KOPT-K1 (cell line): Measurements from ENCODE around the gene HOXB8.

ENCODE experiments used
- H3K27ac ChIP-seq: fragments of 200-600 bp; sonication (generic); 2 replicates; pipeline ENCODE4 v1.5.1; 2016; ENCODE audit warnings: antibody characterized with exemption, mild to moderate bottlenecking, low read depth, low read length; ENCODE audit not compliant: poor library complexity, severe bottlenecking
- H3K36me3 ChIP-seq: fragments of 200-600 bp; sonication (generic); 2 replicates; pipeline ENCODE4 v1.5.1; 2017; ENCODE audit warnings: antibody characterized with exemption, mild to moderate bottlenecking, low read length, moderate library complexity; ENCODE audit not compliant: insufficient read depth
- H3K9me3 ChIP-seq: fragments of 200-600 bp; sonication (generic); 2 replicates; pipeline ENCODE4 v1.5.1; 2017; ENCODE audit warnings: antibody characterized with exemption, low read length, mild to moderate bottlenecking; ENCODE audit not compliant: insufficient read depth, poor library complexity, severe bottlenecking

HOXB8 gene

GRCh38 chr17:48642059-48642842, 27.2 kb upstream of the HOXB8 start:
- no peak overlapping the region for H3K27ac ChIP-seq
- H3K36me3 ChIP-seq = no peaks in the 10 kb centered on the region
- no peaks in the 10 kb centered on the region for H3K9me3 ChIP-seq

GRCh38 chr17:48641541-48642058, 26.5 kb upstream of the HOXB8 start:
- H3K27ac ChIP-seq = no peak overlapping the region
- no peaks in the 10 kb centered on the region for H3K9me3 ChIP-seq
- H3K36me3 ChIP-seq = no peaks in the 10 kb centered on the region

- Histone ChIP-seq H3K36me3 (no peaks in the 10 kb centered on the region), H3K9me3 (no peaks in the 10 kb centered on the region), H3K27ac (no peak overlapping the region)
Measured at GRCh38 chr17:48640858-48641180, 25.7 kb upstream of the HOXB8 start.

- Histone ChIP-seq H3K9me3 (no peaks in the 10 kb centered on the region), H3K27ac (no peak overlapping the region), H3K36me3 (no peaks in the 10 kb centered on the region)
Measured at GRCh38 chr17:48639982-48640857, 25.1 kb upstream of the HOXB8 start.

- Histone ChIP-seq H3K27ac (no peak overlapping the region), H3K9me3 (no peaks in the 10 kb centered on the region)
Measured at GRCh38 chr17:48639136-48639535, 24.0 kb upstream of the HOXB8 start.

GRCh38 chr17:48637323-48638260, 22.5 kb upstream of the HOXB8 start:
- no peak overlapping the region for H3K27ac ChIP-seq
- no peaks in the 10 kb centered on the region for H3K36me3 ChIP-seq
- no peaks in the 10 kb centered on the region for H3K9me3 ChIP-seq

More at GRCh38 chr17:48639136-48639535, 24.0 kb upstream of the HOXB8 start:
- no peaks in the 10 kb centered on the region for H3K36me3 ChIP-seq

GRCh38 chr17:48636177-48637018, 21.3 kb upstream of the HOXB8 start:
- H3K9me3 ChIP-seq = no peaks in the 10 kb centered on the region

GRCh38 chr17:48634493-48635208, 19.6 kb upstream of the HOXB8 start:
- Histone ChIP-seq H3K36me3 (no peaks in the 10 kb centered on the region), H3K9me3 (no peaks in the 10 kb centered on the region), H3K27ac (no peak overlapping the region)

More at GRCh38 chr17:48636177-48637018, 21.3 kb upstream of the HOXB8 start:
- Histone ChIP-seq H3K36me3 (no peaks in the 10 kb centered on the region), H3K27ac (no peak overlapping the region)

- Histone ChIP-seq H3K36me3 (no peaks in the 10 kb centered on the region), H3K9me3 (no peaks in the 10 kb centered on the region)
Measured at GRCh38 chr17:48633266-48633677, 18.2 kb upstream of the HOXB8 start.

GRCh38 chr17:48632579-48633265, 17.6 kb upstream of the HOXB8 start:
- no peaks in the 10 kb centered on the region for H3K36me3 ChIP-seq
- H3K27ac ChIP-seq = no peak overlapping the region

More at GRCh38 chr17:48633266-48633677, 18.2 kb upstream of the HOXB8 start:
- no peak overlapping the region for H3K27ac ChIP-seq

GRCh38 chr17:48631693-48632578, 16.8 kb upstream of the HOXB8 start:
- H3K36me3 ChIP-seq = no peaks in the 10 kb centered on the region
- H3K9me3 ChIP-seq = no peaks in the 10 kb centered on the region
- H3K27ac ChIP-seq = no peak overlapping the region

More at GRCh38 chr17:48632579-48633265, 17.6 kb upstream of the HOXB8 start:
- H3K9me3 ChIP-seq = no peaks in the 10 kb centered on the region
